HG03469 (cell line): ENCODE measurements around the gene GPN3.
A peak's percentile ranks its signal among the peaks of the same experiment; 100 is the strongest.
"Not testable (repeated sequence)": the region's sequence is repeated elsewhere in the genome, so short reads cannot be mapped to it uniquely, and the experiment has no call there.

Experiments
- ATAC-seq: cut with Tn5 transposase; IDR thresholded peaks from one replicate; pipeline ENCODE4 v1.9.1; 2021; ENCODE audit warnings: mild to moderate bottlenecking, moderate library complexity, moderate number of reproducible peaks; ENCODE audit not compliant: unreplicated experiment

The GPN3 gene

GRCh38 chr12:110468214-110469048 is at the start of gene GPN3, which contains the start of gene FAM216A:
TSS of gene GPN3 (minus strand) at chr12:110468257. CDS start at chr12:110468203, 54 bp downstream.
TSS of gene FAM216A (plus strand) at chr12:110468845. CDS start at chr12:110468876, 31 bp downstream.
- ATAC-seq: peak; percentile 38

- no peak for ATAC-seq
Observed at GRCh38 chr12:110516995-110517394, 48.9 kb upstream of the GPN3 start.

- no peak for ATAC-seq
Observed at GRCh38 chr12:110514363-110514762, 46.3 kb upstream of the GPN3 start.

GRCh38 chr12:110513842-110514241 is 45.8 kb upstream of the GPN3 start:
- ATAC-seq: no peak

GRCh38 chr12:110508071-110508586 is 40.1 kb upstream of the GPN3 start:
- no peak for ATAC-seq

- ATAC-seq: no peak
Observed at GRCh38 chr12:110505332-110505731, 37.3 kb upstream of the GPN3 start.

GRCh38 chr12:110503432-110503831 is 35.4 kb upstream of the GPN3 start:
- ATAC-seq: no peak

- peak; percentile 80 for ATAC-seq
Observed at GRCh38 chr12:110501752-110502738, 34.0 kb upstream of the GPN3 start, which contains the start of the genes RAD9B and VPS29. TSS of gene RAD9B (plus strand) at chr12:110502331. CDS start at chr12:110502338, 7 bp downstream. TSS of gene VPS29 (minus strand) at chr12:110502111. CDS start at chr12:110502051, 60 bp downstream.

- peak; percentile 1 for ATAC-seq
Observed at GRCh38 chr12:110501399-110501751, 33.3 kb upstream of the GPN3 start.

GRCh38 chr12:110498984-110499706 is 31.1 kb upstream of the GPN3 start:
- no peak for ATAC-seq

GRCh38 chr12:110475426-110475825 is 7.4 kb upstream of the GPN3 start:
- ATAC-seq: no peak

GRCh38 chr12:110467847-110468213 is 227 bp downstream of the GPN3 start:
- ATAC-seq: no peak

- ATAC-seq: no peak
Observed at GRCh38 chr12:110466791-110467190, 1.3 kb downstream of the GPN3 start.

- not testable (repeated sequence) for ATAC-seq
Observed at GRCh38 chr12:110465765-110466164, 2.3 kb downstream of the GPN3 start.

- no peak for ATAC-seq
Observed at GRCh38 chr12:110465024-110465423, 3.0 kb downstream of the GPN3 start.

- ATAC-seq: not testable (repeated sequence)
Observed at GRCh38 chr12:110461189-110461588, 6.9 kb downstream of the GPN3 start.

GRCh38 chr12:110458756-110459155 is 9.3 kb downstream of the GPN3 start:
- no peak for ATAC-seq

- ATAC-seq: no peak
Observed at GRCh38 chr12:110453569-110454296, 14.3 kb downstream of the GPN3 start.

GRCh38 chr12:110451263-110451662 is 16.8 kb downstream of the GPN3 start:
- no peak for ATAC-seq
